Activated T-cell treated with anti-CD3 and anti-CD28 coated beads, Interleukin-2, amount 50 U/mL, for 24 hours (primary cell): ENCODE measurements around the gene ARHGAP24.
"Not testable (repeated sequence)": the region's sequence is repeated elsewhere in the genome, so short reads cannot be mapped to it uniquely, and the experiment has no call there.

Experiments
- DNase-seq: peaks from one replicate; pipeline ENCODE4 v3.0.0-alpha.2; 2020
- H3K27ac Mint-ChIP-seq: 2 replicates; pipeline ENCODE4 v1.8.0; 2020; ENCODE audit warnings: mild to moderate bottlenecking, mixed read lengths
- H3K27me3 Mint-ChIP-seq: 2 replicates; pipeline ENCODE4 v1.8.0; 2020; ENCODE audit warnings: mixed read lengths
- H3K36me3 Mint-ChIP-seq: 2 replicates; pipeline ENCODE4 v1.8.0; 2020; ENCODE audit warnings: low read depth, mixed read lengths
- H3K4me1 Mint-ChIP-seq: 2 replicates; pipeline ENCODE4 v1.8.0; 2020; ENCODE audit warnings: low read depth, mixed read lengths
- H3K4me3 Mint-ChIP-seq: 2 replicates; pipeline ENCODE4 v1.8.0; 2020; ENCODE audit warnings: mild to moderate bottlenecking, moderate library complexity, mixed read lengths
- H3K9me3 Mint-ChIP-seq: 2 replicates; pipeline ENCODE4 v1.8.0; 2020; ENCODE audit warnings: mixed read lengths

Gene ARHGAP24

DNA sequence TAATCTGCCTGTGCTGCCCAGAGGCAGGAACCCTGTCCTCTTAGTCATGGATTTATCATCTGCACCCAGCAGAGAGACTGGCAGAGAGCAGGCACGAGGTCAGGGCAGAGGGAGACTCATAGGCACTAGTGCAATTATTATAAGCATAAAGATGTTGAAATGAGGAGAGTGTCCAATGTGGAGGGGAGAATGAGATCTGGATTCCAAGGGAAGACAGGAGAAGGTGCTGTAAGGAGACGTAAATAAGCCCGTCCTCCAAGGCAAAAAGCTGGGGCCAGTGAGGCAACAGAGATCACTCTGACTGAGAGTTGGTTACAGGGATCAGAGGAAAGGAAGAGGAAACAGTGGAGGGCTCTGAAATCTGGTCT lies 478.7 kb downstream of the ARHGAP24 start:
- no peaks in the 10 kb centered on the region for H3K36me3 Mint-ChIP-seq
- DNase-seq: no peak
- no peaks in the 10 kb centered on the region for H3K4me1 Mint-ChIP-seq
- H3K4me3 Mint-ChIP-seq: no peak overlapping the region
- H3K27ac Mint-ChIP-seq: no peak overlapping the region
- H3K9me3 Mint-ChIP-seq: no peaks in the 10 kb centered on the region
- no peaks in the 10 kb centered on the region for H3K27me3 Mint-ChIP-seq

DNA sequence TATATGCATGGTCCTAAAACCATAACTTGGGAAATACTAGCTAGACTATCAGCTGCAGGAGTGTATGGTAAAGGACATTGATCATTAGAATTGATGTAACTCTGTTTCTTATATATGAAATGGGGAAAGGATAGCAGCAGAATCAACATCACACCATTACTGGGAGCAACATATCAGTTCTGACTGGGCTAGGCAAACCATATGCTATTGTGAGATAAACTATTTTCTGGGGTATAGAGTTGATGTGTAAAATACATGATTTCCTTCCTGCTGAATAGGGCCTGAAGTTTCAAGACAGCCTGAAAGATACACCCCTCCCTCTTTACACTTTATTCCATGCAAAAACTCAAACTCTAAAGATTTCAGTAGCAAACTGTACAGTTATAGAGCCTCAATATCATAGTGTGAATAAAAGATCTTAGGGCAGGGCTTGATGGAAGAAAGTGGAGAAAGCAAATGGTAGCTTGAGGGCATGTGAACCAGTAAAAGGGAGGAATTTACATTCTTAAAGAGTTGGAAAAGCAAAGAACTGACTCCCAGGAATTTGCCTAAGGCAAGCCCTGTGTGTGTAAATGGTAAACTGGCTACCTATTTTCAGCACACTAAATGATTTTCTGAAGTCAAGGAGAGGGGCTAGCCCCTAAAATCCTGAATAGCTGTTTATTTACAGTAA lies 480.8 kb downstream of the ARHGAP24 start:
- no peak for DNase-seq
- H3K27ac Mint-ChIP-seq: no peak overlapping the region
- H3K36me3 Mint-ChIP-seq: no peaks in the 10 kb centered on the region
- H3K27me3 Mint-ChIP-seq: no peaks in the 10 kb centered on the region
- no peak overlapping the region for H3K4me3 Mint-ChIP-seq
- no peaks in the 10 kb centered on the region for H3K9me3 Mint-ChIP-seq
- H3K4me1 Mint-ChIP-seq: no peaks in the 10 kb centered on the region

GRCh38 chr4:85956293-85956945 lies 481.5 kb downstream of the ARHGAP24 start:
- no peaks in the 10 kb centered on the region for H3K4me1 Mint-ChIP-seq
- H3K4me3 Mint-ChIP-seq: no peak overlapping the region
- no peak for DNase-seq
- no peaks in the 10 kb centered on the region for H3K9me3 Mint-ChIP-seq
- no peaks in the 10 kb centered on the region for H3K36me3 Mint-ChIP-seq
- no peaks in the 10 kb centered on the region for H3K27me3 Mint-ChIP-seq
- H3K27ac Mint-ChIP-seq: no peak overlapping the region

- H3K27me3 Mint-ChIP-seq: no peaks in the 10 kb centered on the region
- no peaks in the 10 kb centered on the region for H3K9me3 Mint-ChIP-seq
- H3K36me3 Mint-ChIP-seq: no peaks in the 10 kb centered on the region
- no peak overlapping the region for H3K4me3 Mint-ChIP-seq
- H3K4me1 Mint-ChIP-seq: no peaks in the 10 kb centered on the region
- H3K27ac Mint-ChIP-seq: no peak overlapping the region
- DNase-seq: no peak
These were observed 486.9 kb downstream of the ARHGAP24 start for GRCh38 chr4:85961887-85962286.

DNA sequence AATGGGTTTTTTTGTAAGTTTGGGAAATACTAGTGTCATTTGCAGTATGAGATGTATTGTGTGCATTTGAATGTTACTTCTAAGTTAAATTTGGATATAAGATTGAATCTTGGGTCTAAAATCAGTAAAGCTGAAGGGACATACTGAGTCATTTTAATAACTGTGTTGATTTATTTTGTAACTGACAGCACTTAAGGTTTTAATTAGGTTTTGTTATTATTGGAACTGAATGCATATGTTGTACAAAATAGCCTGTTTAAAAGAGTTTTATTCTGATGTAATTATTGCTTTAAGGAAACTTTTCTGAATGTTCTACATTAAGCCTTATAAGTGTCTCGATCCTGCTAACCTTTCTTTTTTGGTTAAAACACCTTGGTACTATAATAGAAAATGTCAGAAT lies 488.3 kb downstream of the ARHGAP24 start:
- H3K4me3 Mint-ChIP-seq: no peak overlapping the region
- no peaks in the 10 kb centered on the region for H3K27me3 Mint-ChIP-seq
- no peaks in the 10 kb centered on the region for H3K36me3 Mint-ChIP-seq
- no peak for DNase-seq
- H3K9me3 Mint-ChIP-seq: no peaks in the 10 kb centered on the region
- no peak overlapping the region for H3K27ac Mint-ChIP-seq
- no peaks in the 10 kb centered on the region for H3K4me1 Mint-ChIP-seq

DNA sequence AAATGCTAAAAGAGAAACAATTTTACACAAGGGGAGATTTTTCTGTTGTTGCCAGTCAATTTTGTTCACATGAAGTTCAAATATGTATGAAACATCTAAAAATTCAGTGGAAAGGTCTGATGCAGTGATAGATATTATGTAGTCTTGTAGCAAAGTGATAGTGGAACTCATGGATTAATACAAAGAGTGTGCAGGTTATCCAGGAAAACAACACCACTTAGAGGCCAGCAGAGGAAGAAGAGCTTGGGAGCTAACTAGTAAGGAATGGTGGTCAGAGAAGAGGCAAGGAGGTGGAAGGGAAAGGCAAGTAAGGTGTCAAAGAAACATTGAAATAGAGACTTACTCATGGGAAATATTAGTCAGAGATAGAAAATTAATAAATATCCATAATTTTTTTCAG lies 489.3 kb downstream of the ARHGAP24 start:
- Mint-ChIP-seq H3K27me3 (no peaks in the 10 kb centered on the region), H3K4me1 (no peaks in the 10 kb centered on the region), H3K9me3 (no peaks in the 10 kb centered on the region), H3K36me3 (no peaks in the 10 kb centered on the region), H3K4me3 (no peak overlapping the region), H3K27ac (no peak overlapping the region)
- no peak for DNase-seq

GRCh38 chr4:85965017-85965416 lies 490.1 kb downstream of the ARHGAP24 start:
- not testable (repeated sequence) for H3K27me3 Mint-ChIP-seq, H3K9me3 Mint-ChIP-seq, H3K4me1 Mint-ChIP-seq, H3K36me3 Mint-ChIP-seq, H3K4me3 Mint-ChIP-seq, H3K27ac Mint-ChIP-seq, DNase-seq

GRCh38 chr4:85965529-85965928 lies 490.6 kb downstream of the ARHGAP24 start:
- H3K36me3 Mint-ChIP-seq: no peaks in the 10 kb centered on the region

DNA sequence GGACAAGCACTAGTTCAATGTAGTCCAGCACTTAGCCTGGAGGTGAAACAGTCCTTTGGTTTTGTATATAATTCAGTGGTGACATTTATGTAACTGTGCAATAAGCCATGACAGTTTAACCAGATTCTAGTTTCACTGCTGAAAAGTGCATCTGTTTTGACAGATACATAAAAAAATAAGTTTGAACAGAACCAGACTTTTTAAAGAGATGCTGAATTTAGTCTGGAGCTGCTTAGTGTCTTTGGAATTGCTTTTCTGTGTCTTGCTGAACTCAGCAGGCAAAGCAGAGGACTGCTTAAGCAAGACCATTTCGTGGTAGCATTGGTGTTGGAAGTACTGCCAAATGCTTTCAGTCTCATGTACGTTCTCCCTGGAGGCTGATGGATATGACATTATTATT lies 491.4 kb downstream of the ARHGAP24 start:
- Mint-ChIP-seq H3K9me3 (no peaks in the 10 kb centered on the region), H3K27ac (no peak overlapping the region), H3K36me3 (no peaks in the 10 kb centered on the region), H3K4me3 (no peak overlapping the region), H3K27me3 (no peaks in the 10 kb centered on the region), H3K4me1 (no peaks in the 10 kb centered on the region)
- DNase-seq: no peak

More at GRCh38 chr4:85965529-85965928, 490.6 kb downstream of the ARHGAP24 start:
- Mint-ChIP-seq H3K4me3 (no peak overlapping the region), H3K27me3 (no peaks in the 10 kb centered on the region), H3K27ac (no peak overlapping the region), H3K9me3 (no peaks in the 10 kb centered on the region), H3K4me1 (no peaks in the 10 kb centered on the region)
- DNase-seq: no peak

DNA sequence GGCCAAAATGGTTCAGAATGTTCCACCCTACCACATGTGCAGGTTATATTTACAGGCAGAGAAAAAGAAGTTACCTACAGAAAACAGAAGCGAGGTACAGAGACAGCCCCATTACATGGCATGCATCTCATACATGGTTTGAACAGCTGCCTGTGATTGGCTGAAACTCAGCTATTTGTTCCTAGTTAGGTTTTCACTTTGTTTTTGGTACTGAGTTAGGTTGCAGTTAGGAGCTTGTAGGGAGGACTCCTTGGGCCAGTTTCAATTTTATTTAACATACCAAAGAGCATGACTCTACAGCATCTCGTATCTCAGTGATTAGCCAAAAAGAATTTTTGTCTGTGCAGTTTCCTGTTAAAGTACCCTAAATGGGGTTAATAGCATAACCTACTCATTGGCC lies 492.9 kb downstream of the ARHGAP24 start:
- no peaks in the 10 kb centered on the region for H3K4me1 Mint-ChIP-seq
- no peaks in the 10 kb centered on the region for H3K9me3 Mint-ChIP-seq
- H3K4me3 Mint-ChIP-seq: no peak overlapping the region
- no peak for DNase-seq
- H3K36me3 Mint-ChIP-seq: no peaks in the 10 kb centered on the region
- no peaks in the 10 kb centered on the region for H3K27me3 Mint-ChIP-seq
- H3K27ac Mint-ChIP-seq: no peak overlapping the region

- DNase-seq: no peak
- no peaks in the 10 kb centered on the region for H3K36me3 Mint-ChIP-seq
- no peaks in the 10 kb centered on the region for H3K9me3 Mint-ChIP-seq
- no peaks in the 10 kb centered on the region for H3K27me3 Mint-ChIP-seq
- no peaks in the 10 kb centered on the region for H3K4me1 Mint-ChIP-seq
- H3K4me3 Mint-ChIP-seq: no peak overlapping the region
- no peak overlapping the region for H3K27ac Mint-ChIP-seq
These were observed 494.2 kb downstream of the ARHGAP24 start for GRCh38 chr4:85968945-85969819.

- Mint-ChIP-seq H3K27me3 (no peaks in the 10 kb centered on the region), H3K36me3 (no peaks in the 10 kb centered on the region), H3K27ac (no peak overlapping the region), H3K4me1 (no peaks in the 10 kb centered on the region), H3K9me3 (no peaks in the 10 kb centered on the region), H3K4me3 (no peak overlapping the region)
- DNase-seq: no peak
These were observed 495.6 kb downstream of the ARHGAP24 start for GRCh38 chr4:85970535-85970934.

DNA sequence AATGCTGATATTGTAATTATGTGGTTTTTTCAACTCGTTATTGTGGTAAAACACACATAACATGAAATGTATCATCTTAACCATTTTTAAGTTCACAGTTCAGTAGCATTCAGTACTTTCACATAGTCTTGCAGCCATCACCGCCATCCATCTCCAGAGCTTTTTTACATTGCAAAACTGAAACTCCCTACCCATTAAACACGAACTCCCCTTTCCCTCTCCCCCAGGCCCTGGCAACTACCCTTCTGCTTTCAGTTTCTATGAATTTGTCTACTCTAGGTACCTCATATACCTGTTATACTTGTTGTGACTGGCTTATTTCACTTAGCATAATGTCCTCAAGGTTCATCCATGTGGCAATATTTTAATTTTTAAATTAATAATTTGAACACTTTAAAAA lies 504.3 kb downstream of the ARHGAP24 start:
- H3K27me3 Mint-ChIP-seq: no peaks in the 10 kb centered on the region
- DNase-seq: no peak
- H3K4me1 Mint-ChIP-seq: no peaks in the 10 kb centered on the region
- H3K27ac Mint-ChIP-seq: no peak overlapping the region
- no peak overlapping the region for H3K4me3 Mint-ChIP-seq
- no peaks in the 10 kb centered on the region for H3K9me3 Mint-ChIP-seq
- no peaks in the 10 kb centered on the region for H3K36me3 Mint-ChIP-seq

GRCh38 chr4:85986266-85986665 lies 511.3 kb downstream of the ARHGAP24 start:
- no peak for DNase-seq
- Mint-ChIP-seq H3K36me3 (no peaks in the 10 kb centered on the region), H3K27me3 (no peaks in the 10 kb centered on the region), H3K4me3 (no peak overlapping the region), H3K27ac (no peak overlapping the region), H3K9me3 (no peaks in the 10 kb centered on the region), H3K4me1 (no peaks in the 10 kb centered on the region)

- Mint-ChIP-seq H3K4me1 (no peaks in the 10 kb centered on the region), H3K27me3 (no peaks in the 10 kb centered on the region), H3K27ac (no peak overlapping the region), H3K4me3 (no peak overlapping the region), H3K36me3 (no peaks in the 10 kb centered on the region), H3K9me3 (no peaks in the 10 kb centered on the region)
- DNase-seq: no peak
These were observed 518.7 kb downstream of the ARHGAP24 start for GRCh38 chr4:85993641-85994040.
